Fibroblast of lung (primary cell): ENCODE measurements around the gene LMF1. TPM values are rescaled to one million over a fixed set of nuclear protein-coding genes. Genes with fewer than 3 reads are reported as not detected.

ENCODE experiments used
- DNase-seq, 2 donors: peaks; one replicate each; pipeline versions ENCODE4 v3.0.0 to v3.0.0-alpha.2; 2010; ENCODE audit warnings: low read depth in 2 of 2
- H2AFZ ChIP-seq: 2 replicates; pipeline ENCODE4 v1.5.1; 2012; ENCODE audit warnings: low read length, control low read depth, inconsistent platforms
- H3K27ac ChIP-seq: 2 replicates; pipeline ENCODE4 v1.5.1; 2011; ENCODE audit warnings: low read length, control low read depth; ENCODE audit not compliant: insufficient read depth
- H3K27me3 ChIP-seq: 2 replicates; pipeline ENCODE4 v1.5.1; 2011; ENCODE audit warnings: mild to moderate bottlenecking, low read length; ENCODE audit not compliant: control insufficient read depth, insufficient read depth
- H3K36me3 ChIP-seq: 2 replicates; pipeline ENCODE4 v1.5.1; 2011; ENCODE audit warnings: low read length; ENCODE audit not compliant: control insufficient read depth, insufficient read depth
- H3K4me1 ChIP-seq: 2 replicates; pipeline ENCODE4 v1.5.1; 2011; ENCODE audit warnings: low read length; ENCODE audit not compliant: control insufficient read depth, insufficient read depth; ENCODE audit errors: extremely low read depth
- H3K4me2 ChIP-seq: 2 replicates; pipeline ENCODE4 v1.5.1; 2011; ENCODE audit warnings: low read length, control low read depth; ENCODE audit not compliant: insufficient read depth; ENCODE audit errors: extremely low read depth
- H3K4me3 ChIP-seq, 4 experiments: fragments of 200-600 bp in 1 of 4; sonication (generic) in 1 of 4; replicated peaks in 1 of 4; 2 replicates each; pipeline ENCODE4 v1.5.1; 2011 to 2016; ENCODE audit warnings: low read length in 4 of 4, low read depth in 3 of 4, mild to moderate bottlenecking in 3 of 4, control low read depth in 2 of 4, inconsistent platforms in 1 of 4, mixed read lengths in 1 of 4; ENCODE audit not compliant: insufficient read depth in 1 of 4; ENCODE audit errors: control extremely low read depth in 1 of 4
- H3K79me2 ChIP-seq: 2 replicates; pipeline ENCODE4 v1.5.1; 2012; ENCODE audit warnings: mild to moderate bottlenecking, low read length, inconsistent platforms; ENCODE audit not compliant: control insufficient read depth, insufficient read depth
- H3K9ac ChIP-seq: 2 replicates; pipeline ENCODE4 v1.5.1; 2011; ENCODE audit warnings: mild to moderate bottlenecking, low read length, control low read depth; ENCODE audit not compliant: insufficient read depth
- H3K9me3 ChIP-seq: 2 replicates; pipeline ENCODE4 v1.5.1; 2012; ENCODE audit warnings: low read depth, low read length; ENCODE audit not compliant: control insufficient read depth, insufficient read depth
- H4K20me1 ChIP-seq: 2 replicates; pipeline ENCODE4 v1.5.1; 2011; ENCODE audit warnings: low read length; ENCODE audit not compliant: control insufficient read depth, insufficient read depth; ENCODE audit errors: extremely low read depth
- EZH2 ChIP-seq: IDR thresholded peaks from 2 replicates; pipeline ENCODE4 v1.5.1; 2012; ENCODE audit warnings: low read length, control low read depth, mild to moderate bottlenecking; ENCODE audit errors: missing control alignments
- polyA plus RNA-seq, 2 donors: library from polyadenylated mRNA; depleted of rRNA in 1 of 2; stranded (reverse) in 1 of 2; unstranded in 1 of 2; fragments of >200 nt; gene quantifications; 2 replicates each; pipeline ENCODE4 v1.2.1, GENCODE V29; 2011 to 2012; ENCODE audit warnings: missing spikeins in 1 of 2
- total RNA-seq: library from RNA; depleted of rRNA; stranded (reverse); fragments of >200 nt; gene quantifications from 2 replicates; pipeline ENCODE4 v1.2.1, GENCODE V29; 2014
- TF ChIP-seq, protein P1 (sequence below), 2 donors: IDR thresholded peaks in 1 of 2; conservative IDR thresholded peaks in 1 of 2; 1 replicate in 1 of 2; 2 replicates in 1 of 2; pipeline ENCODE4 v1.5.1; 2011 to 2012; ENCODE audit warnings: low read length in 2 of 2, control low read depth in 1 of 2, inconsistent platforms in 1 of 2, low read depth in 1 of 2, mild to moderate bottlenecking in 1 of 2

Gene LMF1
- total and polyA plus RNA-seq, 2 donors (not counting 1 experiment from before 2014, with no cell fraction given) = 12.3 to 12.6 TPM

- H3K9ac ChIP-seq = no peak overlapping the region
- no peaks in the 10 kb centered on the region for H3K36me3 ChIP-seq
- H3K9me3 ChIP-seq = no peaks in the 10 kb centered on the region
- TF ChIP-seq, protein P1, sequence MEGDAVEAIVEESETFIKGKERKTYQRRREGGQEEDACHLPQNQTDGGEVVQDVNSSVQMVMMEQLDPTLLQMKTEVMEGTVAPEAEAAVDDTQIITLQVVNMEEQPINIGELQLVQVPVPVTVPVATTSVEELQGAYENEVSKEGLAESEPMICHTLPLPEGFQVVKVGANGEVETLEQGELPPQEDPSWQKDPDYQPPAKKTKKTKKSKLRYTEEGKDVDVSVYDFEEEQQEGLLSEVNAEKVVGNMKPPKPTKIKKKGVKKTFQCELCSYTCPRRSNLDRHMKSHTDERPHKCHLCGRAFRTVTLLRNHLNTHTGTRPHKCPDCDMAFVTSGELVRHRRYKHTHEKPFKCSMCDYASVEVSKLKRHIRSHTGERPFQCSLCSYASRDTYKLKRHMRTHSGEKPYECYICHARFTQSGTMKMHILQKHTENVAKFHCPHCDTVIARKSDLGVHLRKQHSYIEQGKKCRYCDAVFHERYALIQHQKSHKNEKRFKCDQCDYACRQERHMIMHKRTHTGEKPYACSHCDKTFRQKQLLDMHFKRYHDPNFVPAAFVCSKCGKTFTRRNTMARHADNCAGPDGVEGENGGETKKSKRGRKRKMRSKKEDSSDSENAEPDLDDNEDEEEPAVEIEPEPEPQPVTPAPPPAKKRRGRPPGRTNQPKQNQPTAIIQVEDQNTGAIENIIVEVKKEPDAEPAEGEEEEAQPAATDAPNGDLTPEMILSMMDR (conservative IDR thresholded peaks at IDR 0.05 in 1 of 2, IDR thresholded peaks at IDR 0.05 in 1 of 2; ENCODE audit: low read depth in 1 of 2, low read length in 2 of 2) = no peak
- no peak for TF ChIP-seq EZH2
- no peak overlapping the region for H3K4me2 ChIP-seq
- H3K79me2 ChIP-seq = no peaks in the 10 kb centered on the region
- no peaks in the 10 kb centered on the region for H4K20me1 ChIP-seq
- no peak for DNase-seq
- no peaks in the 10 kb centered on the region for H3K27me3 ChIP-seq
- no peaks in the 10 kb centered on the region for H3K4me1 ChIP-seq
- H3K4me3 ChIP-seq = no peak overlapping the region
- no peak overlapping the region for H2AFZ ChIP-seq
- no peak overlapping the region for H3K27ac ChIP-seq
These were observed 134.6 kb downstream of the LMF1 start for GRCh38 chr16:836221-836620.

GRCh38 chr16:835373-835772 lies 135.4 kb downstream of the LMF1 start:
- H4K20me1 ChIP-seq = no peaks in the 10 kb centered on the region
- H3K4me1 ChIP-seq = no peaks in the 10 kb centered on the region
- no peak overlapping the region for H3K4me2 ChIP-seq
- H3K9me3 ChIP-seq = no peaks in the 10 kb centered on the region
- H3K9ac ChIP-seq = no peak overlapping the region
- no peaks in the 10 kb centered on the region for H3K36me3 ChIP-seq
- DNase-seq = no peak
- H3K27me3 ChIP-seq = no peaks in the 10 kb centered on the region
- H3K79me2 ChIP-seq = no peaks in the 10 kb centered on the region
- H2AFZ ChIP-seq = no peak overlapping the region
- TF ChIP-seq, protein P1 (conservative IDR thresholded peaks at IDR 0.05 in 1 of 2, IDR thresholded peaks at IDR 0.05 in 1 of 2; ENCODE audit: low read depth in 1 of 2, low read length in 2 of 2) = no peak
- no peak for TF ChIP-seq EZH2
- H3K27ac ChIP-seq = no peak overlapping the region
- no peak overlapping the region for H3K4me3 ChIP-seq

DNA sequence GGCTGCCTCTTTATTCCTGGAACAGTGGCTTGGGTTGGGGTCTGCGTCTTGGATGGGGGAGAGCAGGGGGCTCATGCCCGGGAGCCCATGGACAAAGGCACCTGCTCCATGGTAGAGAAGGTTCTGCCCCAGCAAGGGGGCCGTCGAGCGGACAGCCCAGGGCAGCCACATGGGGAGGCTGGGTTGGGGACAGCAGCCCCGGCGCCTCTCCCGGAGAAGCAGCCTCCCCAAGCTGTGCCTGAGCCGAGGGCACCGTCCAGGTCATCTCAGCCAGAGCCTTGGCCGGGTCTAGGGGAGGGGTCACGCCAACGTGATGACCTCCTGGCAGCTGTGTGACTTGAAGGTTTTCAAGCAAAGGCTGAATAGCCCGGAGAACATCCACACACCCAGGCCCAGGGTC lies 137.4 kb downstream of the LMF1 start:
- Histone ChIP-seq H3K79me2 (no peaks in the 10 kb centered on the region), H3K4me3 (no peak overlapping the region), H3K36me3 (no peaks in the 10 kb centered on the region), H3K27ac (no peak overlapping the region), H3K9me3 (no peaks in the 10 kb centered on the region), H3K9ac (no peak overlapping the region), H2AFZ (no peak overlapping the region), H3K4me2 (no peak overlapping the region), H3K27me3 (no peaks in the 10 kb centered on the region), H3K4me1 (no peaks in the 10 kb centered on the region), H4K20me1 (no peaks in the 10 kb centered on the region)
- TF ChIP-seq EZH2 = no peak
- TF ChIP-seq, protein P1 (conservative IDR thresholded peaks at IDR 0.05 in 1 of 2, IDR thresholded peaks at IDR 0.05 in 1 of 2; ENCODE audit: low read depth in 1 of 2, low read length in 2 of 2) = no peak
- no peak for DNase-seq
